ENCODE measurements around the gene UNC5CL.

The UNC5CL gene

GRCh38 chr6:41039060-41039998, at the start of gene UNC5CL:
Gene UNC5CL, minus strand, starts transcription at chr6:41039221. Its CDS starts 4,147 bp downstream, at chr6:41035074.
- in situ Hi-C loops (cut with MboI; ENCODE audit: low sequenced_read_pairs): loop anchor here (25.0 kb wide), 1 partner anchor 1702 kb away; no protein-coding TSS in a partner anchor
- peak; percentile 26 to 80 for DNase-seq (ENCODE audit: low spot score in 2 of 2)
- no peaks in the 10 kb centered on the region for H3K9me3 ChIP-seq
- H3K4me1 ChIP-seq: no peaks in the 10 kb centered on the region
- H3K4me3 ChIP-seq: no peak within 1 kb of the TSS
- no peaks in the 10 kb centered on the region; the same call in 1 of the 2 replicates for H3K27me3 ChIP-seq (ENCODE audit: low read depth)
- no peaks in the 10 kb centered on the region for H3K36me3 ChIP-seq (replicated peaks)

DNA sequence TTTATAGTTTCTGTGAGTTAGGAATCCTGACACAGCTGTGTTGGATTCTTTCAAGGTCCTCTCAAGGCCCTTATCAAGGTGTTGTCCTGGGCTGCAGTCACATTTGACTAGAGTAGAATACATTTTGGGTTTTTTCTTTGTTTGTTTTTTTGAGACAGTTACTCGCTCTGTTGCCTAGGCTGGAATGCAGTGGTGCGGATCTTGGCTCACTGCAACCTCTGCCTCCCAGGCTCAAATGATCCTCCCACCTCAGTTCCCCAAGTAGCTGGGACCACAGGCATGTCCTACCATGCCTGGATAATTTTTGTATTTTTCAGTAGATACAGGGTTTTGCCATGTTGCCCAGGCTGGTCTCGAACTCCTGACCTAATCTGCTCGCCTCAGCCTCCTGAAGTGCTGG, 49.4 kb upstream of the UNC5CL start:
- DNase-seq (ENCODE audit: low spot score in 2 of 2): no peak
- peaks cover 34% of the 10 kb centered on the region for H3K36me3 ChIP-seq (replicated peaks)
- H3K9me3 ChIP-seq: no peaks in the 10 kb centered on the region
- H3K4me3 ChIP-seq: no peak overlapping the region
- in situ Hi-C loops (cut with MboI; ENCODE audit: low sequenced_read_pairs): no loop called here
- no peaks in the 10 kb centered on the region for H3K4me1 ChIP-seq
- H3K27me3 ChIP-seq (ENCODE audit: low read depth): no peaks in the 10 kb centered on the region

GRCh38 chr6:41085182-41085581, 46.2 kb upstream of the UNC5CL start:
- in situ Hi-C loops (cut with MboI; ENCODE audit: low sequenced_read_pairs): no loop called here
- H3K9me3 ChIP-seq: no peaks in the 10 kb centered on the region
- peaks cover 37% of the 10 kb centered on the region for H3K36me3 ChIP-seq (replicated peaks)

DNA sequence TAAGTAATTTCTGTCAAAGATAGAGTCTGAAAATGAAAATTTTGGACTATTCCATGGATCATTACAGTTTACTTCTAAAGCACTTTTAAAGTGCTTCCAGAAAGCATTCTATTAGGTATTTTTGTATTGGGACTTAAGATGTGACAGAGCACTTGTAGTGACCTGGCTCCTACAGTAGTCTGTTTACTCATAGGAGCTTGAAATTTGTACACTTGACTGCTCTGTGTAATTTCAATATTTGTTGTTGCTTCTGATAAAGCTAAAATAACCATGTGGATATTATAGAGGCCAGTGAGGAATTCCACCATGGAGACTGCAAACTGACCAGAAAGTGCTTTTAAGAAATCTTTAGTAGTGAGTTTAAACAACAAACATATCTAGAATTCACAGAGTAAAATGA, 44.1 kb upstream of the UNC5CL start:
- Histone ChIP-seq H3K4me3 (no peak overlapping the region), H3K9me3 (no peaks in the 10 kb centered on the region), H3K4me1 (no peaks in the 10 kb centered on the region), H3K36me3 (replicated peaks) (peaks cover 52% of the 10 kb centered on the region), H3K27me3 (ENCODE audit: low read depth) (no peaks in the 10 kb centered on the region)
- DNase-seq (ENCODE audit: low spot score in 2 of 2): no peak
- in situ Hi-C loops (cut with MboI; ENCODE audit: low sequenced_read_pairs): no loop called here

More at GRCh38 chr6:41085182-41085581, 46.2 kb upstream of the UNC5CL start:
- Histone ChIP-seq H3K4me3 (no peak overlapping the region), H3K27me3 (ENCODE audit: low read depth) (no peaks in the 10 kb centered on the region), H3K4me1 (no peaks in the 10 kb centered on the region)
- DNase-seq (ENCODE audit: low spot score in 2 of 2): no peak

GRCh38 chr6:41080621-41081020, 41.6 kb upstream of the UNC5CL start:
- peaks cover 9% of the 10 kb centered on the region for H3K4me1 ChIP-seq
- H3K4me3 ChIP-seq: no peak overlapping the region
- DNase-seq (ENCODE audit: low spot score in 2 of 2): no peak
- no peaks in the 10 kb centered on the region for H3K27me3 ChIP-seq (ENCODE audit: low read depth)
- in situ Hi-C loops (cut with MboI; ENCODE audit: low sequenced_read_pairs): no loop called here
- H3K9me3 ChIP-seq: no peaks in the 10 kb centered on the region
- H3K36me3 ChIP-seq (replicated peaks): peaks cover 47% of the 10 kb centered on the region

GRCh38 chr6:41079080-41079479, 40.1 kb upstream of the UNC5CL start:
- in situ Hi-C loops (cut with MboI; ENCODE audit: low sequenced_read_pairs): no loop called here
- peaks cover 46% of the 10 kb centered on the region for H3K36me3 ChIP-seq (replicated peaks)

DNA sequence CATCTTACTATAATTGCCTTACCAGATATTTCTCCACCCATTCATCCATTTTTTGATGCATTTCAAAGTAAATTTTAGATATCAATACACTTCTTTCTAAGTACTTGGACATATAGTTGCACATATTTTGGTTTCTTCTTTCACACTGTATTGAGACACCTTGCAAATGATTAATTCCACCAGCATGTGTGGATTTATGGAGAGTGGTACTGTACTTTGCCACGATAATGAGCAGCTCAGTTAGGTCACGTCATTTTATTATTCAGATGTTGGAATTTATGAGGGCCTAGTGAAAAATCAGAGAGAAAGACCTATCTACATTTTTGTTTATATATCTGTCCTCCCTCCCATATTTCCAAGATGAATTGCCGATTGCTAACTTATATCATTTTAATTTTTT, 39.1 kb upstream of the UNC5CL start:
- H3K4me1 ChIP-seq: peaks cover 21% of the 10 kb centered on the region
- H3K36me3 ChIP-seq (replicated peaks): peaks cover 36% of the 10 kb centered on the region
- H3K27me3 ChIP-seq (ENCODE audit: low read depth): no peaks in the 10 kb centered on the region
- H3K9me3 ChIP-seq: no peaks in the 10 kb centered on the region
- DNase-seq (ENCODE audit: low spot score in 2 of 2): no peak
- no peak overlapping the region for H3K4me3 ChIP-seq
- in situ Hi-C loops (cut with MboI; ENCODE audit: low sequenced_read_pairs): no loop called here

More at GRCh38 chr6:41079080-41079479, 40.1 kb upstream of the UNC5CL start:
- Histone ChIP-seq H3K27me3 (ENCODE audit: low read depth) (no peaks in the 10 kb centered on the region), H3K4me1 (peaks cover 21% of the 10 kb centered on the region), H3K4me3 (no peak overlapping the region), H3K9me3 (no peaks in the 10 kb centered on the region)
- no peak for DNase-seq (ENCODE audit: low spot score in 2 of 2)

- Histone ChIP-seq H3K27me3 (ENCODE audit: low read depth) (no peaks in the 10 kb centered on the region), H3K4me1 (peaks cover 21% of the 10 kb centered on the region), H3K9me3 (no peaks in the 10 kb centered on the region), H3K4me3 (no peak overlapping the region), H3K36me3 (replicated peaks) (peaks cover 34% of the 10 kb centered on the region)
- no peak for DNase-seq (ENCODE audit: low spot score in 2 of 2)
- in situ Hi-C loops (cut with MboI; ENCODE audit: low sequenced_read_pairs): no loop called here
These were observed 38.5 kb upstream of the UNC5CL start for GRCh38 chr6:41077536-41077935.

GRCh38 chr6:41075651-41076626, 36.9 kb upstream of the UNC5CL start:
- Histone ChIP-seq H3K4me3 (no peak overlapping the region), H3K27me3 (ENCODE audit: low read depth) (no peaks in the 10 kb centered on the region), H3K4me1 (peaks cover 21% of the 10 kb centered on the region), H3K36me3 (replicated peaks) (peaks cover 25% of the 10 kb centered on the region), H3K9me3 (no peaks in the 10 kb centered on the region)
- no peak for DNase-seq (ENCODE audit: low spot score in 2 of 2)
- in situ Hi-C loops (cut with MboI; ENCODE audit: low sequenced_read_pairs): no loop called here

DNA sequence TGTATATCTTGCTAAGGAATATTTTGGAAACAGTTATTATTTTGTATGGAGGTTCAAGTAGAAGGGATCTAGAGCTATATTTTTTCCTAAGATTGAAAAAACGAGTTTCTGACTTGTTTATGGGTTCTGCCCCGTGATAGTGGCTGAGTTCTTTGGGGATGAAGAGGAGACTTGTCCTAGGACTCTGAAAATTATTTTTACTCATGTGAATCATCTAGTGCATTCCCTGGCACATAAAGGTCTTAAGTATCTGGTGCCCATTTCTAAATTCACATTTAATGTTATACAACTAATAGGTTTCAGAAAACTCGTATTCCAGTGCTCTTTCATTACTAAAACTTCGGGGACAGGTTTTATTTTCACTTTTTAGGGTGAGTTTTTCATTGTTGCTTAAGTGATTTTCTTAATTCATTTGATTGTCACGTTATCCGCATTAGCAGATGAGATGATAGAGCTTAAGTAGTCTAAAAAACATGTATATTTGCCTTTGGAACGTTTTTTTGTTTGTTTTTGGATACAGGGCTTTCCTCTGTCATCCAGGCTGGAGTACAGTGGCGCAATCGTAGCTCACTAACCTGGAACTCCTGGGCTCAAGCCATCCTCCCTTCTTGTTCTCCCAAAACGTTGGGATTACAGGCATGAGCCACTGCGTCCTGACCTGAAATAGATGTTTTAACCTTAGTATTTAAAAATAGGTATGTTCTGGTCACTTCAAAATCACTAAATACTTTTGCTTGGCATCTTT, 35.8 kb upstream of the UNC5CL start:
- in situ Hi-C loops (cut with MboI; ENCODE audit: low sequenced_read_pairs): no loop called here
- no peaks in the 10 kb centered on the region for H3K27me3 ChIP-seq (ENCODE audit: low read depth)
- peaks cover 25% of the 10 kb centered on the region for H3K4me1 ChIP-seq
- no peaks in the 10 kb centered on the region for H3K9me3 ChIP-seq
- no peak for DNase-seq (ENCODE audit: low spot score in 2 of 2)
- peaks cover 22% of the 10 kb centered on the region for H3K36me3 ChIP-seq (replicated peaks)
- peak overlapping the region; percentile 81 for H3K4me3 ChIP-seq

DNA sequence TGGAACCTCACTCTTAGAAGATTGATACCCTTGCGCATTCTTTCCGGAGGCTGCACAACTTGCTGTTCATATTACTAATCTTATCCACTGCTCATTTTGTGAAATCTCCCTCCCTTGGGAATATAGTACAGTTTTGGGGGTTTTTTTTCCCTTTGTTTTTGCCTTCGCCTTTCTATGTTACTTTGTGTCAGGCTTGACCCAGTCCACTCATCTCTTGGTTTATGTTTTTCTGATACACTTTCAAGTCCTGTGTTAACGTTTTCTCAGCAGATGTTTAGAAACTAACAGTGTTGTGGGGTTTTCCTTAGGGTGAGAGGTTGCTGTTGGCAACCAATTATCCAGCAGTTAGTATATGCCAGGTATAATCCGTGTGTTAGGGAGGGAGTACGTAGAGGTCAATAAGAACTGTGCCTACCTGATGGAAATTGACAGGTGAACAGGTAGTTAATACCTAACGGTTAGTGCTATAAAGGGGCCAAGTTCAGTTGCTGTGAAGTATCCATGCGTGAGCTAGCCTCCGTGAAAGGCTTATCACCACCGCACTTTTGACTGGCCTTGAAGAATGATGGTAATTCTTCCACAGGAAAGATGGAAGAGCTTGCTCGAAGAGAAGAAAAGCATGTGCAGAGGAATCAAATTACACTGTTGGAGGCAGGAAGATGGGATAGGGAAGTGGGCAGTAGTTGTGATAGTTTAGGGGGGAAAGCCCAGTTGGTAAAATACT, 35.1 kb upstream of the UNC5CL start:
- Histone ChIP-seq H3K27me3 (ENCODE audit: low read depth) (no peaks in the 10 kb centered on the region), H3K36me3 (replicated peaks) (peaks cover 14% of the 10 kb centered on the region), H3K4me1 (peaks cover 25% of the 10 kb centered on the region), H3K9me3 (no peaks in the 10 kb centered on the region), H3K4me3 (peak overlapping the region; percentile 81)
- in situ Hi-C loops (cut with MboI; ENCODE audit: low sequenced_read_pairs): no loop called here
- DNase-seq (ENCODE audit: low spot score in 2 of 2): peak in 1 of 2 experiments; percentile 18

DNA sequence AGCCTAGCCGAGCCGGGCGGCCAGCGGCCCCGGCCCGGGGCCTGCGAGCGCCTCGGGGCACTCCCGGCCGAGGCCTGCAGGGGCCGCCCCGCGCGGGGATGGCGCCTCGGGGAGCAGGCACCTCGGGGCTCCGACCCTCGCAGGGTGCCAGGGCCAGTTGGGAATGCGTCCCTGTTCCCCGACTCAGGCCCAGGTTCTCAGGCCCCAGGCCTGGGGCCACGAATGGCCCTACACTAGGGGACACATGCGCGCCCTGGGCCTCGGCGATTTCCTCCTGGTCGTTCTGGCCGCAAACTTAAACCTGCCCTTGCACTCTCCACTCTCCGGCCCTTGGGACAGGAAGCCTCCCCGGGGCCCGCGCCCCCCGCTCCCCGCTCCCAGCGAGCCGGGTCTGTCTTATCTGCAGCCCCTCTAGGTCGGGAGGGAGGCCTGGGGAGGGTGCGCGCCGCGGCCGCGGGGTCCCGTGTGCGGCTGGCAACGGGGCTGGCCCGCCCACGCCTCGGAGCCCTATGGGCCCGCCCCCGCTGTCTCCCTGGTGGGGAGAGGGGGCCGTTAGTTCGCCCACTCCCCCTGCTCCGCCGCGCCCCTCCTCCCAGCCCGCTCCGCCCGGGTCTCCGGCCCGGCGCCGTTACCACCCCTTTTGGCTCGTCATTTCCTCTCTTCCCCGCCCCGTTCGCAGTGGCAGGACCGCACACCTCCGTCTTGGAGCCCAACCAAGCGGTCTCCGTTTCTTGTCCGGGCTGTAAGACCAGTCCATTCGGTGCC, 34.4 kb upstream of the UNC5CL start:
- Histone ChIP-seq H3K36me3 (replicated peaks) (peaks cover 8% of the 10 kb centered on the region; the same call in 1 of the 2 replicates), H3K27me3 (ENCODE audit: low read depth) (no peaks in the 10 kb centered on the region), H3K9me3 (no peaks in the 10 kb centered on the region), H3K4me1 (peaks cover 25% of the 10 kb centered on the region), H3K4me3 (peak overlapping the region; percentile 81)
- peak; percentile 81 to 94 for DNase-seq (ENCODE audit: low spot score in 2 of 2)
- in situ Hi-C loops (cut with MboI; ENCODE audit: low sequenced_read_pairs): no loop called here

Data from HAP-1 (cell line).